Upper lobe of left lung (tissue), 4 donors: Measurements from ENCODE around the gene SRCAP.

Experiments
- EP300 ChIP-seq, 4 donors: sonication (generic); formaldehyde crosslinking; IDR thresholded peaks; one replicate each; pipeline ENCODE4 v1.5.1; 2017; ENCODE audit warnings: antibody characterized with exemption in 4 of 4, control low read depth in 2 of 4
- POLR2A ChIP-seq, 4 donors: fragments of 450-650 bp; IDR thresholded peaks; one replicate each; pipeline ENCODE4 v1.5.1; 2016 to 2017; ENCODE audit warnings: antibody characterized with exemption in 4 of 4, mild to moderate bottlenecking in 2 of 4
- POLR2AphosphoS5 ChIP-seq, 2 donors: sonication (generic); formaldehyde crosslinking; IDR thresholded peaks; one replicate each; pipeline ENCODE4 v1.5.1; 2017; ENCODE audit warnings: antibody characterized with exemption in 2 of 2
- TF ChIP-seq, protein P1 (sequence below), 6 experiments: fragments of 450-650 bp in 4 of 6; fragments of 200-600 bp in 2 of 6; sonication (generic) in 2 of 6; IDR thresholded peaks; one replicate each; pipeline ENCODE4 v1.5.1; 2016 to 2019; ENCODE audit warnings: antibody characterized with exemption in 6 of 6

DNA sequence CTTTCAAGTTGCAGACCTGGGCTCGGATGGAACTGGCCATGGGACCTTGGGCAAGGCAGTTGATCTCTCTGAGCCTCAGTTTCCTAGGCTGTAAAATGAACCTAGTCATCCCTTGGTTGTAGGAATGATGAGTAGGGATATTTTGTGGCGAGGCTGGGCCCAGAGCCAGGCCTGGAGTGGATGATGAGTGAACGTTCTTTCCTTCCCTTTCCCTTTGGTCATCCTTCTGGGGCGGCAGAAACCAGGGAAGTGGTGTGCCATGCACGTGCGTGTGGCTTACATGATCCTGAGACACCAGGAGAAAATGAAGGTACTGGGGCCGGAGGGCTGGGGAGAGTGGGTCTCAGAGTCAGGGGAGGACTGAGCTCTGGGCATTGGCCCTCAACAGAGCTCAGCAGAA is 32.3 kb upstream of the SRCAP start:
- TF ChIP-seq, protein P1, sequence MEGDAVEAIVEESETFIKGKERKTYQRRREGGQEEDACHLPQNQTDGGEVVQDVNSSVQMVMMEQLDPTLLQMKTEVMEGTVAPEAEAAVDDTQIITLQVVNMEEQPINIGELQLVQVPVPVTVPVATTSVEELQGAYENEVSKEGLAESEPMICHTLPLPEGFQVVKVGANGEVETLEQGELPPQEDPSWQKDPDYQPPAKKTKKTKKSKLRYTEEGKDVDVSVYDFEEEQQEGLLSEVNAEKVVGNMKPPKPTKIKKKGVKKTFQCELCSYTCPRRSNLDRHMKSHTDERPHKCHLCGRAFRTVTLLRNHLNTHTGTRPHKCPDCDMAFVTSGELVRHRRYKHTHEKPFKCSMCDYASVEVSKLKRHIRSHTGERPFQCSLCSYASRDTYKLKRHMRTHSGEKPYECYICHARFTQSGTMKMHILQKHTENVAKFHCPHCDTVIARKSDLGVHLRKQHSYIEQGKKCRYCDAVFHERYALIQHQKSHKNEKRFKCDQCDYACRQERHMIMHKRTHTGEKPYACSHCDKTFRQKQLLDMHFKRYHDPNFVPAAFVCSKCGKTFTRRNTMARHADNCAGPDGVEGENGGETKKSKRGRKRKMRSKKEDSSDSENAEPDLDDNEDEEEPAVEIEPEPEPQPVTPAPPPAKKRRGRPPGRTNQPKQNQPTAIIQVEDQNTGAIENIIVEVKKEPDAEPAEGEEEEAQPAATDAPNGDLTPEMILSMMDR (IDR thresholded peaks at IDR 0.05), result no peak
- no peak for TF ChIP-seq POLR2AphosphoS5 (IDR thresholded peaks at IDR 0.05)
- no peak for TF ChIP-seq POLR2A (IDR thresholded peaks at IDR 0.05)
- TF ChIP-seq EP300 (IDR thresholded peaks at IDR 0.05), result no peak
